HepG2 (cell line): ENCODE measurements around the gene COL10A1. TPM values are rescaled to one million over a fixed set of nuclear protein-coding genes. Genes with fewer than 3 reads are reported as not detected.

ENCODE experiments used
- ARNT ChIP-seq: fragments of 450-650 bp; IDR thresholded peaks from 2 replicates; pipeline ENCODE4 v1.6.1; 2017
- ERF ChIP-seq: IDR thresholded peaks from 2 replicates; pipeline ENCODE4 v1.6.1; 2018; ENCODE audit warnings: missing biosample characterization, missing genetic modification reagents
- ISX ChIP-seq: sonication (generic); formaldehyde crosslinking; conservative IDR thresholded peaks from 2 replicates; pipeline ENCODE4 v1.5.0; 2020; ENCODE audit warnings: missing genetic modification reagents
- KDM1A ChIP-seq: IDR thresholded peaks from 2 replicates; pipeline ENCODE4 v1.6.1; 2016; ENCODE audit warnings: missing compliant biosample characterization
- KLF9 ChIP-seq: IDR thresholded peaks from 2 replicates; pipeline ENCODE4 v1.6.1; 2016; ENCODE audit warnings: low read depth
- NFYB ChIP-seq: sonication (generic); formaldehyde crosslinking; IDR thresholded peaks from 2 replicates; pipeline ENCODE4 v1.4.0; 2020; ENCODE audit warnings: missing genetic modification reagents
- PAX8 ChIP-seq: sonication (generic); formaldehyde crosslinking; IDR thresholded peaks from 2 replicates; pipeline ENCODE4 v1.8.0; 2022; ENCODE audit warnings: mild to moderate bottlenecking, missing genetic modification reagents, borderline replicate concordance
- RFXANK ChIP-seq: IDR thresholded peaks from 2 replicates; pipeline ENCODE4 v1.6.1; 2016
- SOX6 ChIP-seq, 2 experiments: fragments of 450-650 bp in 1 of 2; sonication (generic) in 1 of 2; formaldehyde crosslinking in 1 of 2; IDR thresholded peaks; 2 replicates each; pipeline versions ENCODE4 v1.4.0 to v1.6.1; 2017 to 2020; ENCODE audit warnings: antibody characterized with exemption in 1 of 2, mild to moderate bottlenecking in 1 of 2, missing genetic modification reagents in 1 of 2
- ZNF12 ChIP-seq: sonication (generic); formaldehyde crosslinking; IDR thresholded peaks from 2 replicates; pipeline ENCODE4 v1.5.0; 2020; ENCODE audit warnings: missing genetic modification reagents
- ZNF350 ChIP-seq: sonication (generic); formaldehyde crosslinking; IDR thresholded peaks from 2 replicates; pipeline ENCODE4 v1.4.0; 2020; ENCODE audit warnings: mild to moderate bottlenecking, low read depth, missing genetic modification reagents, borderline replicate concordance
- ZNF564 ChIP-seq: sonication (generic); formaldehyde crosslinking; IDR thresholded peaks from 2 replicates; pipeline ENCODE4 v1.8.1; 2023; ENCODE audit warnings: mild to moderate bottlenecking, missing genetic modification reagents
- polyA plus RNA-seq, 8 experiments: library from polyadenylated mRNA; depleted of rRNA in 3 of 8; stranded (reverse) in 7 of 8; unstranded in 1 of 8; fragments of >200 nt; fragmentation: Illumina TruSeq in 4 of 8; extraction: Trizol in 4 of 8; gene quantifications; 2 replicates each; pipeline versions ENCODE4 v1.2.1 to v1.2.3, GENCODE V29; 2011 to 2016; ENCODE audit warnings: low read depth in 4 of 8, missing spikeins in 1 of 8, mixed read lengths in 1 of 8; ENCODE audit not compliant: insufficient read depth in 1 of 8
- total RNA-seq, 5 experiments: library from RNA; depleted of rRNA; stranded (reverse); fragments of >200 nt; fragmentation: Illumina TruSeq; extraction: Trizol; gene quantifications; 2 replicates each; pipeline ENCODE4 v1.2.3, GENCODE V29; 2016; ENCODE audit warnings: low read depth in 1 of 5
- TF ChIP-seq, protein P1 (sequence below): sonication (generic); formaldehyde crosslinking; conservative IDR thresholded peaks from 2 replicates; pipeline ENCODE4 v1.5.0; 2020; ENCODE audit warnings: missing genetic modification reagents
- TF ChIP-seq, protein P2 (sequence below): sonication (generic); formaldehyde crosslinking; IDR thresholded peaks from 2 replicates; pipeline ENCODE4 v1.4.0; 2020; ENCODE audit warnings: missing genetic modification reagents
- TF ChIP-seq, protein P3 (sequence below): sonication (generic); formaldehyde crosslinking; IDR thresholded peaks from 2 replicates; pipeline ENCODE4 v1.4.0; 2020; ENCODE audit warnings: mild to moderate bottlenecking, low read depth, missing genetic modification reagents
- TF ChIP-seq, protein P4 (sequence below): sonication (generic); formaldehyde crosslinking; IDR thresholded peaks from 2 replicates; pipeline ENCODE4 v1.8.0; 2022; ENCODE audit warnings: missing genetic modification reagents, mild to moderate bottlenecking, inconsistent platforms, borderline replicate concordance
- TF ChIP-seq, protein P5 (sequence below): sonication (generic); formaldehyde crosslinking; IDR thresholded peaks from 2 replicates; pipeline ENCODE4 v1.4.0; 2020; ENCODE audit warnings: missing genetic modification reagents

The COL10A1 gene
- total and polyA plus RNA-seq, 2 of the 13 experiments (the other 11 are each of a cell fraction or from before 2014, with no cell fraction given), result 0.07 TPM; not detected in 1

DNA sequence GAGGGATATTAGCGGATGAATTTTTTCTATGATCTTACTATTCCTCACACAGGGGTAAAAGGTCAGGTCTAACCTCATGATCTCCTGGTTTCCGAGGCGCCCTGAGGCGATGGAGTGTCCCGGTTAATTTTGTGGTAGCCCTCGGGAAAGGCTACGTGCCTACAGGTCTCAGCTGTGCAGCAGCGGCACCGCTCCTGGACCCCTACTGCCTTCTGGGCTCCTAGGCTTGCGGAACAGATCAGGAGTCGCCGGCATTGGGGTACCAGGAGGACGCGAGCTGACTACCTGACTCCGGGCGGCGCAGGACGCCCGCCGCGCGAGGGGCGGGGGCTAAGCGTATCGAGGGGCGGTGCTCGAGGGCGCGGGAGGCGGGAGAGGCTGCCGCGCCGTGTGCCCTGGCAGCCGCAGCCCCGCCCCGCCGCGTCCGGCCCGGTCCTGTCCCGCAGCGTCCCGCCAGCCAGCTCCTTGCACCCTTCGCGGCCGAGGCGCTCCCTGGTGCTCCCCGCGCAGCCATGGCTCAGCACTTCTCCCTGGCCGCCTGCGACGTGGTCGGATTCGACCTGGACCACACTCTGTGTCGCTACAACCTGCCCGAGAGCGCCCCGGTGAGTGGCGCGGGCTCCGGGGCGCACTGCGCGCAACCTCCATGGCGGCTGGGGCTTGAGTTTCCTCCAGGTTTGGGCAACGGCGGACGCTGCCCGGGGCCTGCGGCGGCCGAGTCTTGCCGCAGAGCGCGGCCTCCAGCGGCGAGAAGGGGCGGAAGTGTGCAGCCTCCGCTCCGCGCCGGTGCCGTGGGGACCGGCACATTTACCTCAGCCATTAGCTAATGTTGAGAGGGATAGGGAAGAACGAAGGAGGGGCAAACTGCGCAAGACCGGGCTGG is 25.3 kb downstream of the COL10A1 start, which contains the start of gene NT5DC1 (continued):
- TF ChIP-seq, protein P1, sequence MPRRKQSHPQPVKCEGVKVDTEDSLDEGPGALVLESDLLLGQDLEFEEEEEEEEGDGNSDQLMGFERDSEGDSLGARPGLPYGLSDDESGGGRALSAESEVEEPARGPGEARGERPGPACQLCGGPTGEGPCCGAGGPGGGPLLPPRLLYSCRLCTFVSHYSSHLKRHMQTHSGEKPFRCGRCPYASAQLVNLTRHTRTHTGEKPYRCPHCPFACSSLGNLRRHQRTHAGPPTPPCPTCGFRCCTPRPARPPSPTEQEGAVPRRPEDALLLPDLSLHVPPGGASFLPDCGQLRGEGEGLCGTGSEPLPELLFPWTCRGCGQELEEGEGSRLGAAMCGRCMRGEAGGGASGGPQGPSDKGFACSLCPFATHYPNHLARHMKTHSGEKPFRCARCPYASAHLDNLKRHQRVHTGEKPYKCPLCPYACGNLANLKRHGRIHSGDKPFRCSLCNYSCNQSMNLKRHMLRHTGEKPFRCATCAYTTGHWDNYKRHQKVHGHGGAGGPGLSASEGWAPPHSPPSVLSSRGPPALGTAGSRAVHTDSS (CRISPR knock-in tag), result no peak; the same call in 1 of the 2 replicates
- TF ChIP-seq ZNF350 (CRISPR knock-in tag), result peak; percentile 76; the same call in 1 of the 2 replicates
- TF ChIP-seq ZNF12 (CRISPR knock-in tag), result peak; percentile 63
- no peak for TF ChIP-seq KDM1A
- TF ChIP-seq ARNT, result no peak
- 0 out of 2 replicates have a peak, but pooled peaks have one; percentile 3 for TF ChIP-seq NFYB (CRISPR knock-in tag)
- TF ChIP-seq, protein P2, sequence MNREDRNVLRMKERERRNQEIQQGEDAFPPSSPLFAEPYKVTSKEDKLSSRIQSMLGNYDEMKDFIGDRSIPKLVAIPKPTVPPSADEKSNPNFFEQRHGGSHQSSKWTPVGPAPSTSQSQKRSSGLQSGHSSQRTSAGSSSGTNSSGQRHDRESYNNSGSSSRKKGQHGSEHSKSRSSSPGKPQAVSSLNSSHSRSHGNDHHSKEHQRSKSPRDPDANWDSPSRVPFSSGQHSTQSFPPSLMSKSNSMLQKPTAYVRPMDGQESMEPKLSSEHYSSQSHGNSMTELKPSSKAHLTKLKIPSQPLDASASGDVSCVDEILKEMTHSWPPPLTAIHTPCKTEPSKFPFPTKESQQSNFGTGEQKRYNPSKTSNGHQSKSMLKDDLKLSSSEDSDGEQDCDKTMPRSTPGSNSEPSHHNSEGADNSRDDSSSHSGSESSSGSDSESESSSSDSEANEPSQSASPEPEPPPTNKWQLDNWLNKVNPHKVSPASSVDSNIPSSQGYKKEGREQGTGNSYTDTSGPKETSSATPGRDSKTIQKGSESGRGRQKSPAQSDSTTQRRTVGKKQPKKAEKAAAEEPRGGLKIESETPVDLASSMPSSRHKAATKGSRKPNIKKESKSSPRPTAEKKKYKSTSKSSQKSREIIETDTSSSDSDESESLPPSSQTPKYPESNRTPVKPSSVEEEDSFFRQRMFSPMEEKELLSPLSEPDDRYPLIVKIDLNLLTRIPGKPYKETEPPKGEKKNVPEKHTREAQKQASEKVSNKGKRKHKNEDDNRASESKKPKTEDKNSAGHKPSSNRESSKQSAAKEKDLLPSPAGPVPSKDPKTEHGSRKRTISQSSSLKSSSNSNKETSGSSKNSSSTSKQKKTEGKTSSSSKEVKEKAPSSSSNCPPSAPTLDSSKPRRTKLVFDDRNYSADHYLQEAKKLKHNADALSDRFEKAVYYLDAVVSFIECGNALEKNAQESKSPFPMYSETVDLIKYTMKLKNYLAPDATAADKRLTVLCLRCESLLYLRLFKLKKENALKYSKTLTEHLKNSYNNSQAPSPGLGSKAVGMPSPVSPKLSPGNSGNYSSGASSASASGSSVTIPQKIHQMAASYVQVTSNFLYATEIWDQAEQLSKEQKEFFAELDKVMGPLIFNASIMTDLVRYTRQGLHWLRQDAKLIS, result no peak
- peak; percentile 94 for TF ChIP-seq ERF
- TF ChIP-seq SOX6 (IDR thresholded peaks at IDR 0.05), result no peak
- TF ChIP-seq SOX6 (CRISPR knock-in tag; IDR thresholded peaks at IDR 0.05), result peak; percentile 82
- peak; percentile 92; the same call in 1 of the 2 replicates for TF ChIP-seq ISX
- no peak for TF ChIP-seq KLF9 (CRISPR knock-in tag)
- TF ChIP-seq PAX8 (CRISPR knock-in tag), result peak; percentile 82; the same call in 1 of the 2 replicates
- TF ChIP-seq RFXANK (CRISPR knock-in tag), result no peak
- TF ChIP-seq, protein P3, sequence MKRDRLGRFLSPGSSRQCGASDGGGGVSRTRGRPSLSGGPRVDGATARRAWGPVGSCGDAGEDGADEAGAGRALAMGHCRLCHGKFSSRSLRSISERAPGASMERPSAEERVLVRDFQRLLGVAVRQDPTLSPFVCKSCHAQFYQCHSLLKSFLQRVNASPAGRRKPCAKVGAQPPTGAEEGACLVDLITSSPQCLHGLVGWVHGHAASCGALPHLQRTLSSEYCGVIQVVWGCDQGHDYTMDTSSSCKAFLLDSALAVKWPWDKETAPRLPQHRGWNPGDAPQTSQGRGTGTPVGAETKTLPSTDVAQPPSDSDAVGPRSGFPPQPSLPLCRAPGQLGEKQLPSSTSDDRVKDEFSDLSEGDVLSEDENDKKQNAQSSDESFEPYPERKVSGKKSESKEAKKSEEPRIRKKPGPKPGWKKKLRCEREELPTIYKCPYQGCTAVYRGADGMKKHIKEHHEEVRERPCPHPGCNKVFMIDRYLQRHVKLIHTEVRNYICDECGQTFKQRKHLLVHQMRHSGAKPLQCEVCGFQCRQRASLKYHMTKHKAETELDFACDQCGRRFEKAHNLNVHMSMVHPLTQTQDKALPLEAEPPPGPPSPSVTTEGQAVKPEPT (CRISPR knock-in tag), result no peak
- TF ChIP-seq, protein P4, sequence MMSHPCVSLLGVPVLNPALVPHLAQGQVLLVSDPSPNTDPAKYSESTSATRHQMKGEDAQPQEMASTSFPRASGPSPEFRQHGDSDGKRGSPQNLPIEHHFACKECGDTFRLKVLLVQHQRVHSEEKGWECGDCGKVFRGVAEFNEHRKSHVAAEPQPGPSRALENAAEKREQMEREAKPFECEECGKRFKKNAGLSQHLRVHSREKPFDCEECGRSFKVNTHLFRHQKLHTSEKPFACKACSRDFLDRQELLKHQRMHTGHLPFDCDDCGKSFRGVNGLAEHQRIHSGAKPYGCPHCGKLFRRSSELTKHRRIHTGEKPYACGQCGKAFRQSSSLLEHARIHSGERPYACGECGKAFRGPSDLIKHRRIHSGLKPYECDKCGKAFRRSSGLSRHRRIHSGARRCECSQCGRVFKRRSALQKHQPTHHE (CRISPR knock-in tag), result peak; percentile 95
- TF ChIP-seq, protein P5, sequence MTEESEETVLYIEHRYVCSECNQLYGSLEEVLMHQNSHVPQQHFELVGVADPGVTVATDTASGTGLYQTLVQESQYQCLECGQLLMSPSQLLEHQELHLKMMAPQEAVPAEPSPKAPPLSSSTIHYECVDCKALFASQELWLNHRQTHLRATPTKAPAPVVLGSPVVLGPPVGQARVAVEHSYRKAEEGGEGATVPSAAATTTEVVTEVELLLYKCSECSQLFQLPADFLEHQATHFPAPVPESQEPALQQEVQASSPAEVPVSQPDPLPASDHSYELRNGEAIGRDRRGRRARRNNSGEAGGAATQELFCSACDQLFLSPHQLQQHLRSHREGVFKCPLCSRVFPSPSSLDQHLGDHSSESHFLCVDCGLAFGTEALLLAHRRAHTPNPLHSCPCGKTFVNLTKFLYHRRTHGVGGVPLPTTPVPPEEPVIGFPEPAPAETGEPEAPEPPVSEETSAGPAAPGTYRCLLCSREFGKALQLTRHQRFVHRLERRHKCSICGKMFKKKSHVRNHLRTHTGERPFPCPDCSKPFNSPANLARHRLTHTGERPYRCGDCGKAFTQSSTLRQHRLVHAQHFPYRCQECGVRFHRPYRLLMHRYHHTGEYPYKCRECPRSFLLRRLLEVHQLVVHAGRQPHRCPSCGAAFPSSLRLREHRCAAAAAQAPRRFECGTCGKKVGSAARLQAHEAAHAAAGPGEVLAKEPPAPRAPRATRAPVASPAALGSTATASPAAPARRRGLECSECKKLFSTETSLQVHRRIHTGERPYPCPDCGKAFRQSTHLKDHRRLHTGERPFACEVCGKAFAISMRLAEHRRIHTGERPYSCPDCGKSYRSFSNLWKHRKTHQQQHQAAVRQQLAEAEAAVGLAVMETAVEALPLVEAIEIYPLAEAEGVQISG (CRISPR knock-in tag), result peak; percentile 92
- TF ChIP-seq ZNF564 (CRISPR knock-in tag), result peak; percentile 94
